Hepatocyte (in vitro differentiated cells): ENCODE results near the gene LRCOL1.

Source experiments
- CTCF ChIP-seq: fragments of 200-600 bp; sonication (generic); IDR thresholded peaks from 2 replicates; pipeline ENCODE4 v1.5.1; 2016; ENCODE audit warnings: antibody characterized with exemption, mild to moderate bottlenecking; ENCODE audit not compliant: poor library complexity
- EZH2 ChIP-seq: fragments of 200-600 bp; sonication (generic); IDR thresholded peaks from 2 replicates; pipeline ENCODE4 v1.6.1; 2016; ENCODE audit warnings: antibody characterized with exemption, mild to moderate bottlenecking, borderline replicate concordance
- EZH2phosphoT487 ChIP-seq: fragments of 200-600 bp; sonication (generic); IDR thresholded peaks from one replicate; pipeline ENCODE4 v1.6.1; 2018; ENCODE audit warnings: antibody characterized with exemption, mild to moderate bottlenecking, low read depth, moderate library complexity; ENCODE audit not compliant: unreplicated experiment, severe bottlenecking

- TF ChIP-seq EZH2 (no peak), CTCF (peak; percentile 36), EZH2phosphoT487 (no peak)
Measured at GRCh38 chr12:132554845-132555630, 55.3 kb downstream of the LRCOL1 start.
